GM12878 (cell line): ENCODE measurements around the gene OR13C2. TPM values are rescaled to one million over a fixed set of nuclear protein-coding genes. Genes with fewer than 3 reads are reported as not detected.

Experiments
- BACH1 ChIP-seq: fragments of 450-650 bp; IDR thresholded peaks from 2 replicates; pipeline ENCODE4 v1.6.1; 2017; ENCODE audit warnings: mild to moderate bottlenecking, borderline replicate concordance
- BHLHE40 ChIP-seq, 2 experiments: fragments of 450-650 bp in 1 of 2; IDR thresholded peaks; 2 replicates each; pipeline ENCODE4 v1.6.1; 2011 to 2017; ENCODE audit warnings: low read depth in 2 of 2, borderline replicate concordance in 1 of 2, improper control_type of control experiment in 1 of 2, low read length in 1 of 2, mild to moderate bottlenecking in 1 of 2
- CHD2 ChIP-seq: IDR thresholded peaks from 2 replicates; pipeline ENCODE4 v1.6.1; 2011; ENCODE audit warnings: low read depth, low read length, improper control_type of control experiment, borderline replicate concordance
- ETV6 ChIP-seq, 2 experiments: fragments of 450-650 bp in 1 of 2; IDR thresholded peaks in 1 of 2; conservative IDR thresholded peaks in 1 of 2; 2 replicates each; pipeline ENCODE4 v1.6.1; 2014; ENCODE audit warnings: antibody characterized with exemption in 1 of 2, borderline replicate concordance in 1 of 2, low read depth in 1 of 2, mild to moderate bottlenecking in 1 of 2, moderate library complexity in 1 of 2
- HDAC2 ChIP-seq: fragments of 200-600 bp; sonication (generic); IDR thresholded peaks from 2 replicates; pipeline ENCODE4 v1.6.1; 2017
- KDM1A ChIP-seq: fragments of 200-600 bp; sonication (generic); IDR thresholded peaks from 2 replicates; pipeline ENCODE4 v1.6.1; 2016; ENCODE audit warnings: borderline replicate concordance
- RELA ChIP-seq: fragments of 450-650 bp; IDR thresholded peaks from 2 replicates; pipeline ENCODE4 v1.8.0; 2014; ENCODE audit warnings: borderline replicate concordance; ENCODE audit not compliant: partially characterized antibody
- SMARCA5 ChIP-seq: fragments of 450-650 bp; IDR thresholded peaks from 2 replicates; pipeline ENCODE4 v1.6.1; 2017; ENCODE audit warnings: mild to moderate bottlenecking
- SMC3 ChIP-seq: IDR thresholded peaks from 2 replicates; pipeline ENCODE4 v1.6.1; 2011; ENCODE audit warnings: low read length, improper control_type of control experiment, borderline replicate concordance
- SPI1 ChIP-seq: IDR thresholded peaks from 2 replicates; pipeline ENCODE4 v1.6.1; 2011; ENCODE audit warnings: low read depth, mild to moderate bottlenecking, low read length, moderate library complexity, borderline replicate concordance; ENCODE audit not compliant: insufficient read depth
- STAT3 ChIP-seq: IDR thresholded peaks from 2 replicates; pipeline ENCODE4 v1.6.1; 2011; ENCODE audit warnings: low read depth, low read length, improper control_type of control experiment
- SUPT20H ChIP-seq: IDR thresholded peaks from 2 replicates; pipeline ENCODE4 v1.6.1; 2011; ENCODE audit warnings: low read depth, mild to moderate bottlenecking, low read length, moderate library complexity, borderline replicate concordance; ENCODE audit not compliant: control insufficient read depth
- SUZ12 ChIP-seq: fragments of 200-600 bp; sonication (generic); IDR thresholded peaks from one replicate; pipeline ENCODE4 v1.6.1; 2018; ENCODE audit warnings: antibody characterized with exemption, mild to moderate bottlenecking; ENCODE audit not compliant: unreplicated experiment
- YY1 ChIP-seq: IDR thresholded peaks from 2 replicates; pipeline ENCODE4 v1.6.1; 2011; ENCODE audit warnings: low read depth, mild to moderate bottlenecking, low read length
- polyA plus RNA-seq, 11 experiments: library from polyadenylated mRNA; depleted of rRNA in 4 of 11; unstranded in 6 of 11; stranded (reverse) in 5 of 11; fragments of >200 nt; fragmentation: Nextera tagmentation in 4 of 11; fragmentation: Illumina TruSeq in 1 of 11; extraction: Ambion mirVana in 4 of 11; extraction: Trizol in 1 of 11; gene quantifications; 1 replicate in 1 of 11; 2 replicates in 10 of 11; pipeline versions ENCODE4 v1.2.1 to v1.2.3, GENCODE V29; 2011 to 2016; ENCODE audit warnings: inconsistent platforms in 2 of 11, missing spikeins in 2 of 11, low read depth in 1 of 11
- total RNA-seq, 4 experiments: library from RNA; depleted of rRNA in 3 of 4; stranded (reverse); fragments of >200 nt in 3 of 4; fragmentation: Illumina TruSeq in 1 of 4; extraction: Trizol in 1 of 4; gene quantifications; 2 replicates each; pipeline versions ENCODE4 v1.2.1 to v1.2.3, GENCODE V29; 2013 to 2021
- TF ChIP-seq, protein P1 (sequence below): IDR thresholded peaks from 2 replicates; pipeline ENCODE4 v1.6.1; 2012; ENCODE audit warnings: improper control_type of control experiment, low read depth, low read length; ENCODE audit not compliant: insufficient replicate concordance
- TF ChIP-seq, protein P2 (sequence below), 3 experiments: IDR thresholded peaks in 2 of 3; conservative IDR thresholded peaks in 1 of 3; 2 replicates each; pipeline ENCODE4 v1.5.1; 2011; ENCODE audit warnings: low read depth in 3 of 3, low read length in 3 of 3, mild to moderate bottlenecking in 3 of 3, control low read depth in 2 of 3, moderate library complexity in 2 of 3, inconsistent platforms in 1 of 3, mixed read lengths in 1 of 3; ENCODE audit not compliant: control insufficient read depth in 2 of 3, insufficient read depth in 1 of 3; ENCODE audit errors: extremely low read depth in 1 of 3
- TF ChIP-seq, protein P3 (sequence below): fragments of 450-650 bp; IDR thresholded peaks from 2 replicates; pipeline ENCODE4 v1.6.1; 2017; ENCODE audit warnings: borderline replicate concordance
- TF ChIP-seq, protein P4 (sequence below): fragments of 450-650 bp; IDR thresholded peaks from 2 replicates; pipeline ENCODE4 v1.6.1; 2017; ENCODE audit warnings: mild to moderate bottlenecking, moderate library complexity

The OR13C2 gene
- total and polyA plus RNA-seq, 10 of the 15 experiments (the other 5 are each of a cell fraction or from before 2014, with no cell fraction given), result 0.11 TPM; not detected in 9

DNA sequence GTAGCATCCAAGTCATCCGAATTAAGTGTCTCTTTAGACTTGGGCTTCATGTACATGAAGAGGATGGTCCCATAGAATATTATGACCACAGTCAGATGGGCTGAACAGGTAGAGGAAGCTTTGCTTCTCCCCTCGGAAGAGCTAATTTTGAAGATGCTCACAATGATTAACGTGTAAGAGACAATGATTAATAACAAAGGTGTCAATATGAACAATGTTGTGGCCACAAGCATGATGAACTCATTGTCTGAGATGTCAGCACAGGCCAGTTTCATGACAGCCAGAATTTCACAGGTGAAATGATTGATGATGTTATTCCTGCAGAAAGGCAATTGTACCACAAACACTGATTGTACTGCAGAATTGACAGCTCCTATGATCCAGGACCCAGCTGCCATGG is 626 bp downstream of the OR13C2 start (continued):
- TF ChIP-seq SUZ12 (no peak), KDM1A (no peak), RELA (no peak), BHLHE40 (IDR thresholded peaks at IDR 0.05; ENCODE audit: borderline replicate concordance in 1 of 2, low read depth in 2 of 2, low read length in 1 of 2) (peak in 1 of 2 experiments; percentile 46; a peak in 1 of 4 replicates), BACH1 (no peak), CHD2 (no peak), HDAC2 (no peak), YY1 (no peak), STAT3 (no peak), SMARCA5 (no peak), ETV6 (conservative IDR thresholded peaks at IDR 0.05 in 1 of 2, IDR thresholded peaks at IDR 0.05 in 1 of 2; ENCODE audit: borderline replicate concordance in 1 of 2, low read depth in 1 of 2) (no peak), SUPT20H (no peak), SPI1 (no peak), SMC3 (no peak)
- TF ChIP-seq, protein P1, sequence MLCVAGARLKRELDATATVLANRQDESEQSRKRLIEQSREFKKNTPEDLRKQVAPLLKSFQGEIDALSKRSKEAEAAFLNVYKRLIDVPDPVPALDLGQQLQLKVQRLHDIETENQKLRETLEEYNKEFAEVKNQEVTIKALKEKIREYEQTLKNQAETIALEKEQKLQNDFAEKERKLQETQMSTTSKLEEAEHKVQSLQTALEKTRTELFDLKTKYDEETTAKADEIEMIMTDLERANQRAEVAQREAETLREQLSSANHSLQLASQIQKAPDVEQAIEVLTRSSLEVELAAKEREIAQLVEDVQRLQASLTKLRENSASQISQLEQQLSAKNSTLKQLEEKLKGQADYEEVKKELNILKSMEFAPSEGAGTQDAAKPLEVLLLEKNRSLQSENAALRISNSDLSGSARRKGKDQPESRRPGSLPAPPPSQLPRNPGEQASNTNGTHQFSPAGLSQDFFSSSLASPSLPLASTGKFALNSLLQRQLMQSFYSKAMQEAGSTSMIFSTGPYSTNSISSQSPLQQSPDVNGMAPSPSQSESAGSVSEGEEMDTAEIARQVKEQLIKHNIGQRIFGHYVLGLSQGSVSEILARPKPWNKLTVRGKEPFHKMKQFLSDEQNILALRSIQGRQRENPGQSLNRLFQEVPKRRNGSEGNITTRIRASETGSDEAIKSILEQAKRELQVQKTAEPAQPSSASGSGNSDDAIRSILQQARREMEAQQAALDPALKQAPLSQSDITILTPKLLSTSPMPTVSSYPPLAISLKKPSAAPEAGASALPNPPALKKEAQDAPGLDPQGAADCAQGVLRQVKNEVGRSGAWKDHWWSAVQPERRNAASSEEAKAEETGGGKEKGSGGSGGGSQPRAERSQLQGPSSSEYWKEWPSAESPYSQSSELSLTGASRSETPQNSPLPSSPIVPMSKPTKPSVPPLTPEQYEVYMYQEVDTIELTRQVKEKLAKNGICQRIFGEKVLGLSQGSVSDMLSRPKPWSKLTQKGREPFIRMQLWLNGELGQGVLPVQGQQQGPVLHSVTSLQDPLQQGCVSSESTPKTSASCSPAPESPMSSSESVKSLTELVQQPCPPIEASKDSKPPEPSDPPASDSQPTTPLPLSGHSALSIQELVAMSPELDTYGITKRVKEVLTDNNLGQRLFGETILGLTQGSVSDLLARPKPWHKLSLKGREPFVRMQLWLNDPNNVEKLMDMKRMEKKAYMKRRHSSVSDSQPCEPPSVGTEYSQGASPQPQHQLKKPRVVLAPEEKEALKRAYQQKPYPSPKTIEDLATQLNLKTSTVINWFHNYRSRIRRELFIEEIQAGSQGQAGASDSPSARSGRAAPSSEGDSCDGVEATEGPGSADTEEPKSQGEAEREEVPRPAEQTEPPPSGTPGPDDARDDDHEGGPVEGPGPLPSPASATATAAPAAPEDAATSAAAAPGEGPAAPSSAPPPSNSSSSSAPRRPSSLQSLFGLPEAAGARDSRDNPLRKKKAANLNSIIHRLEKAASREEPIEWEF, result no peak
- TF ChIP-seq, protein P2, sequence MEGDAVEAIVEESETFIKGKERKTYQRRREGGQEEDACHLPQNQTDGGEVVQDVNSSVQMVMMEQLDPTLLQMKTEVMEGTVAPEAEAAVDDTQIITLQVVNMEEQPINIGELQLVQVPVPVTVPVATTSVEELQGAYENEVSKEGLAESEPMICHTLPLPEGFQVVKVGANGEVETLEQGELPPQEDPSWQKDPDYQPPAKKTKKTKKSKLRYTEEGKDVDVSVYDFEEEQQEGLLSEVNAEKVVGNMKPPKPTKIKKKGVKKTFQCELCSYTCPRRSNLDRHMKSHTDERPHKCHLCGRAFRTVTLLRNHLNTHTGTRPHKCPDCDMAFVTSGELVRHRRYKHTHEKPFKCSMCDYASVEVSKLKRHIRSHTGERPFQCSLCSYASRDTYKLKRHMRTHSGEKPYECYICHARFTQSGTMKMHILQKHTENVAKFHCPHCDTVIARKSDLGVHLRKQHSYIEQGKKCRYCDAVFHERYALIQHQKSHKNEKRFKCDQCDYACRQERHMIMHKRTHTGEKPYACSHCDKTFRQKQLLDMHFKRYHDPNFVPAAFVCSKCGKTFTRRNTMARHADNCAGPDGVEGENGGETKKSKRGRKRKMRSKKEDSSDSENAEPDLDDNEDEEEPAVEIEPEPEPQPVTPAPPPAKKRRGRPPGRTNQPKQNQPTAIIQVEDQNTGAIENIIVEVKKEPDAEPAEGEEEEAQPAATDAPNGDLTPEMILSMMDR (IDR thresholded peaks at IDR 0.05 in 2 of 3, conservative IDR thresholded peaks at IDR 0.05 in 1 of 3; ENCODE audit: control insufficient read depth in 2 of 3, extremely low read depth in 1 of 3, insufficient read depth in 1 of 3, low read depth in 3 of 3, low read length in 3 of 3), result no peak
- TF ChIP-seq, protein P3, sequence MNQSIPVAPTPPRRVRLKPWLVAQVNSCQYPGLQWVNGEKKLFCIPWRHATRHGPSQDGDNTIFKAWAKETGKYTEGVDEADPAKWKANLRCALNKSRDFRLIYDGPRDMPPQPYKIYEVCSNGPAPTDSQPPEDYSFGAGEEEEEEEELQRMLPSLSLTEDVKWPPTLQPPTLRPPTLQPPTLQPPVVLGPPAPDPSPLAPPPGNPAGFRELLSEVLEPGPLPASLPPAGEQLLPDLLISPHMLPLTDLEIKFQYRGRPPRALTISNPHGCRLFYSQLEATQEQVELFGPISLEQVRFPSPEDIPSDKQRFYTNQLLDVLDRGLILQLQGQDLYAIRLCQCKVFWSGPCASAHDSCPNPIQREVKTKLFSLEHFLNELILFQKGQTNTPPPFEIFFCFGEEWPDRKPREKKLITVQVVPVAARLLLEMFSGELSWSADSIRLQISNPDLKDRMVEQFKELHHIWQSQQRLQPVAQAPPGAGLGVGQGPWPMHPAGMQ, result no peak
- TF ChIP-seq, protein P4, sequence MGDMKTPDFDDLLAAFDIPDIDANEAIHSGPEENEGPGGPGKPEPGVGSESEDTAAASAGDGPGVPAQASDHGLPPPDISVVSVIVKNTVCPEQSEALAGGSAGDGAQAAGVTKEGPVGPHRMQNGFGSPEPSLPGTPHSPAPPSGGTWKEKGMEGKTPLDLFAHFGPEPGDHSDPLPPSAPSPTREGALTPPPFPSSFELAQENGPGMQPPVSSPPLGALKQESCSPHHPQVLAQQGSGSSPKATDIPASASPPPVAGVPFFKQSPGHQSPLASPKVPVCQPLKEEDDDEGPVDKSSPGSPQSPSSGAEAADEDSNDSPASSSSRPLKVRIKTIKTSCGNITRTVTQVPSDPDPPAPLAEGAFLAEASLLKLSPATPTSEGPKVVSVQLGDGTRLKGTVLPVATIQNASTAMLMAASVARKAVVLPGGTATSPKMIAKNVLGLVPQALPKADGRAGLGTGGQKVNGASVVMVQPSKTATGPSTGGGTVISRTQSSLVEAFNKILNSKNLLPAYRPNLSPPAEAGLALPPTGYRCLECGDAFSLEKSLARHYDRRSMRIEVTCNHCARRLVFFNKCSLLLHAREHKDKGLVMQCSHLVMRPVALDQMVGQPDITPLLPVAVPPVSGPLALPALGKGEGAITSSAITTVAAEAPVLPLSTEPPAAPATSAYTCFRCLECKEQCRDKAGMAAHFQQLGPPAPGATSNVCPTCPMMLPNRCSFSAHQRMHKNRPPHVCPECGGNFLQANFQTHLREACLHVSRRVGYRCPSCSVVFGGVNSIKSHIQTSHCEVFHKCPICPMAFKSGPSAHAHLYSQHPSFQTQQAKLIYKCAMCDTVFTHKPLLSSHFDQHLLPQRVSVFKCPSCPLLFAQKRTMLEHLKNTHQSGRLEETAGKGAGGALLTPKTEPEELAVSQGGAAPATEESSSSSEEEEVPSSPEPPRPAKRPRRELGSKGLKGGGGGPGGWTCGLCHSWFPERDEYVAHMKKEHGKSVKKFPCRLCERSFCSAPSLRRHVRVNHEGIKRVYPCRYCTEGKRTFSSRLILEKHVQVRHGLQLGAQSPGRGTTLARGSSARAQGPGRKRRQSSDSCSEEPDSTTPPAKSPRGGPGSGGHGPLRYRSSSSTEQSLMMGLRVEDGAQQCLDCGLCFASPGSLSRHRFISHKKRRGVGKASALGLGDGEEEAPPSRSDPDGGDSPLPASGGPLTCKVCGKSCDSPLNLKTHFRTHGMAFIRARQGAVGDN, result no peak
